HepG2 (cell line): Measurements from ENCODE around the gene MTF1. TPM values are rescaled to one million over a fixed set of nuclear protein-coding genes. Genes with fewer than 3 reads are reported as not detected.

Experiments used
- BORCS8-MEF2B ChIP-seq: sonication (generic); formaldehyde crosslinking; IDR thresholded peaks from 2 replicates; pipeline ENCODE4 v1.8.0; 2022; ENCODE audit warnings: mild to moderate bottlenecking, missing genetic modification reagents
- CAMTA2 ChIP-seq: sonication (generic); formaldehyde crosslinking; IDR thresholded peaks from 2 replicates; pipeline ENCODE4 v1.4.0; 2020; ENCODE audit warnings: mild to moderate bottlenecking, missing genetic modification reagents, borderline replicate concordance
- GATA4 ChIP-seq: sonication (generic); IDR thresholded peaks from 2 replicates; pipeline ENCODE4 v1.6.1; 2016; ENCODE audit warnings: antibody characterized with exemption, low read depth, borderline replicate concordance
- GFI1 ChIP-seq: sonication (generic); formaldehyde crosslinking; IDR thresholded peaks from 2 replicates; pipeline ENCODE4 v1.5.0; 2020; ENCODE audit warnings: missing genetic modification reagents, mild to moderate bottlenecking, borderline replicate concordance
- HES4 ChIP-seq: sonication (generic); formaldehyde crosslinking; IDR thresholded peaks from 2 replicates; pipeline ENCODE4 v1.9.0; 2021; ENCODE audit warnings: mild to moderate bottlenecking, missing genetic modification reagents, borderline replicate concordance
- KAT8 ChIP-seq: IDR thresholded peaks from 2 replicates; pipeline ENCODE4 v1.6.1; 2016; ENCODE audit warnings: missing genetic modification reagents, missing compliant biosample characterization
- KLF13 ChIP-seq: sonication (generic); formaldehyde crosslinking; IDR thresholded peaks from 2 replicates; pipeline ENCODE4 v1.4.0; 2020; ENCODE audit warnings: mild to moderate bottlenecking, missing genetic modification reagents
- LCORL ChIP-seq, 2 experiments: fragments of 450-650 bp in 1 of 2; sonication (generic) in 1 of 2; formaldehyde crosslinking in 1 of 2; IDR thresholded peaks; 2 replicates each; pipeline versions ENCODE4 v1.5.0 to v1.6.1; 2017 to 2020; ENCODE audit warnings: antibody characterized with exemption in 1 of 2, missing genetic modification reagents in 1 of 2
- MAFF ChIP-seq: IDR thresholded peaks from 2 replicates; pipeline ENCODE4 v1.6.1; 2011; ENCODE audit warnings: low read depth, low read length, improper control_type of control experiment
- MED8 ChIP-seq: sonication (generic); formaldehyde crosslinking; IDR thresholded peaks from 2 replicates; pipeline ENCODE4 v1.8.1; 2023; ENCODE audit warnings: mild to moderate bottlenecking, missing genetic modification reagents; ENCODE audit not compliant: insufficient replicate concordance
- MLLT10 ChIP-seq: sonication (generic); formaldehyde crosslinking; IDR thresholded peaks from 2 replicates; pipeline ENCODE4 v1.4.0; 2020; ENCODE audit warnings: missing genetic modification reagents
- MXD4 ChIP-seq: IDR thresholded peaks from 2 replicates; pipeline ENCODE4 v1.6.1; 2016; ENCODE audit warnings: mild to moderate bottlenecking, missing biosample characterization, missing genetic modification reagents
- POLR2AphosphoS2 ChIP-seq: IDR thresholded peaks from 2 replicates; pipeline ENCODE4 v1.6.1; 2011; ENCODE audit warnings: low read depth, low read length, improper control_type of control experiment
- SKI ChIP-seq: fragments of 450-650 bp; IDR thresholded peaks from one replicate; pipeline ENCODE4 v1.6.1; 2018; ENCODE audit warnings: mild to moderate bottlenecking; ENCODE audit not compliant: partially characterized antibody
- SMAD9 ChIP-seq: sonication (generic); formaldehyde crosslinking; IDR thresholded peaks from 2 replicates; pipeline ENCODE4 v1.5.1; 2020; ENCODE audit warnings: mild to moderate bottlenecking, missing genetic modification reagents
- SRSF9 ChIP-seq: fragments of 200-400 bp; formaldehyde crosslinking; IDR thresholded peaks from 2 replicates; pipeline ENCODE4 v1.6.1; 2018; ENCODE audit warnings: borderline replicate concordance, mild to moderate bottlenecking, low read depth, low read length; ENCODE audit not compliant: insufficient read depth, poor library complexity, severe bottlenecking
- U2AF2 ChIP-seq: fragments of 200-400 bp; formaldehyde crosslinking; IDR thresholded peaks from 2 replicates; pipeline ENCODE4 v1.6.1; 2017; ENCODE audit warnings: low read depth, mild to moderate bottlenecking, low read length
- ZNF296 ChIP-seq: sonication (generic); formaldehyde crosslinking; conservative IDR thresholded peaks from 2 replicates; pipeline ENCODE4 v1.5.0; 2020; ENCODE audit warnings: mild to moderate bottlenecking, missing genetic modification reagents
- ZNF33A ChIP-seq: sonication (generic); formaldehyde crosslinking; IDR thresholded peaks from 2 replicates; pipeline ENCODE4 v1.5.1; 2020; ENCODE audit warnings: missing genetic modification reagents, mild to moderate bottlenecking, moderate library complexity, borderline replicate concordance
- ZNF383 ChIP-seq: sonication (generic); formaldehyde crosslinking; IDR thresholded peaks from 2 replicates; pipeline ENCODE4 v1.4.0; 2020; ENCODE audit warnings: missing genetic modification reagents, mild to moderate bottlenecking, borderline replicate concordance
- ZNF451 ChIP-seq: sonication (generic); formaldehyde crosslinking; IDR thresholded peaks from 2 replicates; pipeline ENCODE4 v1.5.0; 2020; ENCODE audit warnings: mild to moderate bottlenecking, missing genetic modification reagents
- ZNF549 ChIP-seq: sonication (generic); formaldehyde crosslinking; IDR thresholded peaks from 2 replicates; pipeline ENCODE4 v1.5.0; 2020; ENCODE audit warnings: missing genetic modification reagents
- ZNF672 ChIP-seq: sonication (generic); formaldehyde crosslinking; IDR thresholded peaks from 2 replicates; pipeline ENCODE4 v1.8.1; 2022; ENCODE audit warnings: missing genetic modification reagents
- polyA plus RNA-seq, 8 experiments: library from polyadenylated mRNA; depleted of rRNA in 3 of 8; stranded (reverse) in 7 of 8; unstranded in 1 of 8; fragments of >200 nt; fragmentation: Illumina TruSeq in 4 of 8; extraction: Trizol in 4 of 8; gene quantifications; 2 replicates each; pipeline versions ENCODE4 v1.2.1 to v1.2.3, GENCODE V29; 2011 to 2016; ENCODE audit warnings: low read depth in 4 of 8, missing spikeins in 1 of 8, mixed read lengths in 1 of 8; ENCODE audit not compliant: insufficient read depth in 1 of 8
- total RNA-seq, 5 experiments: library from RNA; depleted of rRNA; stranded (reverse); fragments of >200 nt; fragmentation: Illumina TruSeq; extraction: Trizol; gene quantifications; 2 replicates each; pipeline ENCODE4 v1.2.3, GENCODE V29; 2016; ENCODE audit warnings: low read depth in 1 of 5
- TF ChIP-seq, protein P1 (sequence below): sonication (generic); formaldehyde crosslinking; IDR thresholded peaks from 2 replicates; pipeline ENCODE4 v1.8.0; 2022; ENCODE audit warnings: missing genetic modification reagents, low read depth, mild to moderate bottlenecking, borderline replicate concordance
- TF ChIP-seq, protein P2 (sequence below): IDR thresholded peaks from 2 replicates; pipeline ENCODE4 v1.6.1; 2018; ENCODE audit warnings: missing genetic modification reagents, mild to moderate bottlenecking, missing compliant biosample characterization
- TF ChIP-seq, protein P3 (sequence below): sonication (generic); formaldehyde crosslinking; IDR thresholded peaks from 2 replicates; pipeline ENCODE4 v1.4.0; 2020; ENCODE audit warnings: missing genetic modification reagents, mild to moderate bottlenecking, borderline replicate concordance

MTF1 gene
- total and polyA plus RNA-seq, 2 of the 13 experiments (the other 11 are each of a cell fraction or from before 2014, with no cell fraction given), result 2.4 to 3.3 TPM

DNA sequence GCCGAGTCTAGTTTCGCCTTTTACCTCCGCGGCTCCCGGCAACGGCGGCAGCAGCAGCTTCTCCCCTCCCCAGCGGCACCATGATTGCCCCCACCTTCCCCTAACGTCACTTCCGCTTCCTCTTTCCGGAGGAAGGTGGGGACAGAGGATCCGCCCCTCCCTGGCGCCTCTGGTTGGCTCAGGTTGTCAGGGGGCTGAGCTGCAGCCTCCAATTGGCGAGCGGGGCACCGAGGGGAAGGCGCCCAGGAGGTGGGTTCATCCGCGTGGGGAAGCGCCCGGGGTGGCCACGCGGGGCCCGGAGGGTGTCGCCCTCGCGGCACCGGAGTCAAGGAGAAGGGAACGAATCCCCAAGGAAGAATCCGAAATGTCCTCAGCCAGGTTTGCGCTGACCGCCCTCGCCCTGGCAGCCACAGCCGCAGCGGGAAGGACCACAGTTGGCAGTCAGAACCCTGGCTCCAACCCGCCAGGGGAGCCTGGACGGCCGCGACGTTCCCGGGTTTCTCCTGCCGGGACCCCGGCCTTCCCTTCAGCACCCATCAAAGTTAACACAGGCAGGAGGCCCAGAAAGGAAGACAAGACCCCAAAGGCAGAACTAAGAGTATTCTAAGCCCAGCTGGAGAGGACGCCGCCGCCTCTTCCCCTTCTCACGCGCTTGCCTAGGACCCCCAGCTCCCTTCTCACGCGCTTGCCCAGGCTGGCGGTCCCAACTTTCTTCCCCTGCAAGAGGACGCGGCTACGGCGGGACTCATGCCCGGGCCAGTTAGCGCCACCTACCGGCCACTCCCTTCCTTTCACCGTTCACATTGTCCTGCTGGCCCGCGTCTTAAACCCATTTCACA is at the start of gene MTF1 (continued):
- TF ChIP-seq, protein P1, sequence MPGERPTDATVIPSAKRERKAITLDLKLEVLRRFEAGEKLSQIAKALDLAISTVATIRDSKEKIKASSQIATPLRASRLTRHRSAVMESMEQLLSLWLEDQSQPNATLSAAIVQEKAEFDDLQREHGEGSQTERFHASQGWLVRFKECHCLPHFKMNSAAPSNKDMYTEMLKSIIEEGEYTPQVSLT (CRISPR knock-in tag), result no peak
- TF ChIP-seq POLR2AphosphoS2, result no peak
- peak; percentile 86 for TF ChIP-seq BORCS8-MEF2B (CRISPR knock-in tag)
- peak; percentile 94 for TF ChIP-seq KAT8
- no peak for TF ChIP-seq HES4 (CRISPR knock-in tag)
- TF ChIP-seq MAFF, result no peak
- no peak; the same call in 1 of the 2 replicates for TF ChIP-seq ZNF296 (CRISPR knock-in tag)
- TF ChIP-seq CAMTA2 (CRISPR knock-in tag), result no peak
- peak; percentile 65; the same call in 1 of the 2 replicates for TF ChIP-seq GATA4
- TF ChIP-seq KLF13 (CRISPR knock-in tag), result no peak
- no peak for TF ChIP-seq MLLT10 (CRISPR knock-in tag)
- no peak for TF ChIP-seq SMAD9 (CRISPR knock-in tag)
- TF ChIP-seq ZNF672, result no peak
- no peak for TF ChIP-seq SRSF9
- TF ChIP-seq, protein P2, sequence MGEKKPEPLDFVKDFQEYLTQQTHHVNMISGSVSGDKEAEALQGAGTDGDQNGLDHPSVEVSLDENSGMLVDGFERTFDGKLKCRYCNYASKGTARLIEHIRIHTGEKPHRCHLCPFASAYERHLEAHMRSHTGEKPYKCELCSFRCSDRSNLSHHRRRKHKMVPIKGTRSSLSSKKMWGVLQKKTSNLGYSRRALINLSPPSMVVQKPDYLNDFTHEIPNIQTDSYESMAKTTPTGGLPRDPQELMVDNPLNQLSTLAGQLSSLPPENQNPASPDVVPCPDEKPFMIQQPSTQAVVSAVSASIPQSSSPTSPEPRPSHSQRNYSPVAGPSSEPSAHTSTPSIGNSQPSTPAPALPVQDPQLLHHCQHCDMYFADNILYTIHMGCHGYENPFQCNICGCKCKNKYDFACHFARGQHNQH (CRISPR knock-in tag), result no peak; the same call in none of the 2 replicates
- 0 out of 2 replicates have a peak, but pooled peaks have one; percentile 24 for TF ChIP-seq U2AF2
- TF ChIP-seq ZNF33A (CRISPR knock-in tag), result no peak
- TF ChIP-seq GFI1 (CRISPR knock-in tag), result peak; percentile 64; the same call in 1 of the 2 replicates
- TF ChIP-seq ZNF549 (CRISPR knock-in tag), result no peak
- no peak for TF ChIP-seq LCORL (IDR thresholded peaks at IDR 0.05)
- peak; percentile 66 for TF ChIP-seq LCORL (CRISPR knock-in tag; IDR thresholded peaks at IDR 0.05)
- TF ChIP-seq ZNF383 (CRISPR knock-in tag), result no peak
- TF ChIP-seq MXD4 (CRISPR knock-in tag), result peak; percentile 91
- no peak for TF ChIP-seq SKI
- TF ChIP-seq MED8 (CRISPR knock-in tag), result peak; percentile 36
- TF ChIP-seq ZNF451 (CRISPR knock-in tag), result peak; percentile 40; the same call in 1 of the 2 replicates
- TF ChIP-seq, protein P3, sequence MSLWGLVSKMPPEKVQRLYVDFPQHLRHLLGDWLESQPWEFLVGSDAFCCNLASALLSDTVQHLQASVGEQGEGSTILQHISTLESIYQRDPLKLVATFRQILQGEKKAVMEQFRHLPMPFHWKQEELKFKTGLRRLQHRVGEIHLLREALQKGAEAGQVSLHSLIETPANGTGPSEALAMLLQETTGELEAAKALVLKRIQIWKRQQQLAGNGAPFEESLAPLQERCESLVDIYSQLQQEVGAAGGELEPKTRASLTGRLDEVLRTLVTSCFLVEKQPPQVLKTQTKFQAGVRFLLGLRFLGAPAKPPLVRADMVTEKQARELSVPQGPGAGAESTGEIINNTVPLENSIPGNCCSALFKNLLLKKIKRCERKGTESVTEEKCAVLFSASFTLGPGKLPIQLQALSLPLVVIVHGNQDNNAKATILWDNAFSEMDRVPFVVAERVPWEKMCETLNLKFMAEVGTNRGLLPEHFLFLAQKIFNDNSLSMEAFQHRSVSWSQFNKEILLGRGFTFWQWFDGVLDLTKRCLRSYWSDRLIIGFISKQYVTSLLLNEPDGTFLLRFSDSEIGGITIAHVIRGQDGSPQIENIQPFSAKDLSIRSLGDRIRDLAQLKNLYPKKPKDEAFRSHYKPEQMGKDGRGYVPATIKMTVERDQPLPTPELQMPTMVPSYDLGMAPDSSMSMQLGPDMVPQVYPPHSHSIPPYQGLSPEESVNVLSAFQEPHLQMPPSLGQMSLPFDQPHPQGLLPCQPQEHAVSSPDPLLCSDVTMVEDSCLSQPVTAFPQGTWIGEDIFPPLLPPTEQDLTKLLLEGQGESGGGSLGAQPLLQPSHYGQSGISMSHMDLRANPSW (CRISPR knock-in tag), result peak; percentile 68; the same call in 1 of the 2 replicates
